Measurements from ENCODE around the gene ASIC4. TPM values are rescaled to one million over a fixed set of nuclear protein-coding genes. Genes with fewer than 3 reads are reported as not detected.

ASIC4 gene
- total and polyA plus RNA-seq, 2 of the 13 experiments (the other 11 are each of a cell fraction or from before 2014, with no cell fraction given): 0.03 TPM; not detected in 1

DNA sequence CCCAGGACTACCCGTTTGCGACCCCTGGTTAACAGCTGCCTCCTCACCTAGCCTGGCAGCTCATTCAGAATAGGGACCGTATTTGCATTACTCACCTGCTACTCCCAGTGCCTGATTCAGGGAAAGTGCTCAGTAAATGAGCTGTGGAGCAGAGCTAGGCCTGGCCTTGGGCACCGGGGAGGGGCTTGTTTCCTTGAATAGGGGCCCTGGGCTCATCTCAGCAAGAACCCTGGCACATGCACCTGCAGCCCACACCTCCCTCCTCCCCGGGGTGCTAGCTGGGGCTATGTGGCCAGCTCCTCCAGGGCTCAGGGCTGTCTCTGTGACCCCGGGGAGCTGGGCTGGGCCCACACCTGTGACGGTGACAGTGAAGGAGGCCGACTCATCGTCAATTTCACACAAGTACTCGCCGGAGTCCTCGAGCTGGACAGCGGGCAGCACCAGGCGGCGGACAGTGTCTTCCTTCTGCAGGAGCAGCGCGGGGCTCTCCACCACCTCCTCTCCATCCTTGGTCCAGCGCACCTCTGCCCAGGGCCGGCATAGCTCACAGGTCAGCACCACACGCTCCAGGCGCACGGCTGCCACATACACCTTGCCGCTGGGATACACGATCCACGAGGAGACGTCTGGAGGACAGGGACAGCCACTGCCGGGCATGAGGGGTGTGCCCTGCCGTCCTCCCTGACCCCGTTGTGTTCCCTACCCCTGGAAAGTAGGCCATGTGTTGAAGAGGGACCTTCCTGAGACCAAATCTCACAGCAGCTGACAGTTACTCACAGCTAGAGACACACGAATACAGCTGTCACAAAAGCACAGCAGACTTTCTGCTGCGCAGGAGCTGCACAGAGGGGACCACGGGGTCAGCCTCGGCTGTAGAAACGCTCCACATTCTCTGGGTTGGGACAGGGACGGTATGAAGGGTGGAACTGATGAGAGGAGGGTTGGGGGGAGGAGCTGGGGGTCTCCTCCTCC lies 48.1 kb downstream of the ASIC4 start (continued):
- TF ChIP-seq ZNF609 (CRISPR knock-in tag; IDR thresholded peaks at IDR 0.05; ENCODE audit: borderline replicate concordance) (peak; percentile 40; the same call in 1 of the 2 replicates), ZNF317 (CRISPR knock-in tag; IDR thresholded peaks at IDR 0.05) (no peak), ZNF747 (CRISPR knock-in tag; IDR thresholded peaks at IDR 0.05; ENCODE audit: borderline replicate concordance) (0 out of 2 replicates have a peak, but pooled peaks have one; percentile 28), ZNF709 (CRISPR knock-in tag; IDR thresholded peaks at IDR 0.05) (no peak), GFI1 (CRISPR knock-in tag; IDR thresholded peaks at IDR 0.05; ENCODE audit: borderline replicate concordance) (no peak), MIXL1 (CRISPR knock-in tag; IDR thresholded peaks at IDR 0.05) (no peak), ZNF589 (CRISPR knock-in tag; conservative IDR thresholded peaks at IDR 0.05) (no peak; the same call in 1 of the 2 replicates), ELF3 (CRISPR knock-in tag; IDR thresholded peaks at IDR 0.05) (no peak), ZNF101 (CRISPR knock-in tag; IDR thresholded peaks at IDR 0.05; ENCODE audit: borderline replicate concordance, low read depth) (no peak), DNMT3B (CRISPR knock-in tag; conservative IDR thresholded peaks at IDR 0.05) (no peak), ZNF333 (CRISPR knock-in tag; IDR thresholded peaks at IDR 0.05; ENCODE audit: borderline replicate concordance) (0 out of 2 replicates have a peak, but pooled peaks have one; percentile 37)

Data from HepG2 (cell line).